ENCODE measurements around the gene VTI1B. TPM values are rescaled to one million over a fixed set of nuclear protein-coding genes. Genes with fewer than 3 reads are reported as not detected.

VTI1B gene
- total RNA-seq, 1 donor, result 21.3 TPM

GRCh38 chr14:67680121-67680602, 5.7 kb upstream of the VTI1B start:
- peak in 1 of 3 donors; percentile 23 for DNase-seq (ENCODE audit: low read depth in 2 of 3, low spot score in 2 of 3)

DNA sequence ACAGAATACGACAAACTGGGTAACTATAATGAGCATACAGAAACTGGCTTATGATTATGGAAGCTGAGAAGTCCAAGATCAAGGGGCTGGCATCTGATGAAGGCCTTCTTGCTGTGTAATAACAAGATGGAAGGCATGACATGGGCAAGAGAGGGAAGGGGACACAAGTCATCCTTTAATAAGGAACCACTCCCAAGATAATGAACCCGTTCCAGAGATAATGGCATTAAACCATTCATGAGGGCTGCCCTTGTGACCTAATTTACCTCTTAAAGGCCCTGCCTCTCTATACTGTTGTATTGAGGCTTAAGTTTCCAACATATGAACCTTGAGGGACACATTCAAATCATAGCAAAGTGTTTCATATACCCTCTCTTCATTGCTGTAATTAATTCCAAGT, 4.6 kb upstream of the VTI1B start:
- DNase-seq (ENCODE audit: low read depth in 2 of 3, low spot score in 2 of 3), result no peak

- DNase-seq (ENCODE audit: low read depth in 2 of 3, low spot score in 2 of 3), result no peak
These were observed 769 bp upstream of the VTI1B start for GRCh38 chr14:67675219-67675582.

DNA sequence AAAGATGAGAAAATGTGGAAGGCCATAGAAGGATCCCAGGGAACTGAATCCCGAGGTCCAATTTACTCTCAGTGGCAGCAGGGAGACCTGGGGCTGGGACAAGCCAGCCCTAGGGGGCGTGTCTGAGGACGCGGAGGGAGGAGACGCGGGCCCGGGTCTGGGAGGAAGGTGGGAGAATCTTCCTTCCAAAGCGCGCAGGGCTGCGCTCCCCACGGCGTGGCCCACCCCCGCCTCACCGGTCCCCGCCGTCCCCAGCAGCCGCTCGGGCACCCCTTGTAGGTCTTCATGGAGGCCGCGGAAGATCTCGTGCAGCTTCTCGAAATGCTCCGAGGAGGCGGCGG, 323 bp downstream of the VTI1B start:
- DNase-seq (ENCODE audit: low read depth in 2 of 3, low spot score in 2 of 3), result peak in 2 of 3 donors; percentile 42 to 43

DNA sequence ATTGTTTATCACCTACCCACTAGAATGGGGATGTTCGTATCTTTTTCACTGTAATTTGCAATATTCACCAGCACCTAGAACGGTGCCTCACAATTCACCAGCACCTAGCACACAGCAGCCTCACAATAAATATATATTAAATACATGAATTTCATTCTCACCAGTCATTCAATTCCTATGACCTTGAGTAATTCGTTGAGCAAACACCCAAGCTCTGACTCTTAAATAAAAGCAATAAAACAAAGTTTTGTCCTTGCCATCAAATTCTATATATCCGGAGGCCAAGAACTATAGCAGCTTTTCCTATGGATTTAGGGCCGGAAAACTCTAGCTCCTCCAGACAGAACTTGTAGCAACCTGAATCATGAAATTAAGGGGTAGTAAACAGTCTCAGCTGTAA, 981 bp downstream of the VTI1B start:
- no peak for DNase-seq (ENCODE audit: low read depth in 2 of 3, low spot score in 2 of 3)

GRCh38 chr14:67668559-67668958, 5.9 kb downstream of the VTI1B start:
- DNase-seq (ENCODE audit: low read depth in 2 of 3, low spot score in 2 of 3), result no peak

GRCh38 chr14:67666750-67667449, 7.5 kb downstream of the VTI1B start:
- peak; percentile 33 to 83 (median 69) for DNase-seq (ENCODE audit: low read depth in 2 of 3, low spot score in 2 of 3)

- DNase-seq (ENCODE audit: low read depth in 2 of 3, low spot score in 2 of 3), result no peak
These were observed 8.6 kb downstream of the VTI1B start for GRCh38 chr14:67665868-67666267.

- no peak for DNase-seq (ENCODE audit: low read depth in 2 of 3, low spot score in 2 of 3)
These were observed 10.8 kb downstream of the VTI1B start for GRCh38 chr14:67663633-67664032.

DNA sequence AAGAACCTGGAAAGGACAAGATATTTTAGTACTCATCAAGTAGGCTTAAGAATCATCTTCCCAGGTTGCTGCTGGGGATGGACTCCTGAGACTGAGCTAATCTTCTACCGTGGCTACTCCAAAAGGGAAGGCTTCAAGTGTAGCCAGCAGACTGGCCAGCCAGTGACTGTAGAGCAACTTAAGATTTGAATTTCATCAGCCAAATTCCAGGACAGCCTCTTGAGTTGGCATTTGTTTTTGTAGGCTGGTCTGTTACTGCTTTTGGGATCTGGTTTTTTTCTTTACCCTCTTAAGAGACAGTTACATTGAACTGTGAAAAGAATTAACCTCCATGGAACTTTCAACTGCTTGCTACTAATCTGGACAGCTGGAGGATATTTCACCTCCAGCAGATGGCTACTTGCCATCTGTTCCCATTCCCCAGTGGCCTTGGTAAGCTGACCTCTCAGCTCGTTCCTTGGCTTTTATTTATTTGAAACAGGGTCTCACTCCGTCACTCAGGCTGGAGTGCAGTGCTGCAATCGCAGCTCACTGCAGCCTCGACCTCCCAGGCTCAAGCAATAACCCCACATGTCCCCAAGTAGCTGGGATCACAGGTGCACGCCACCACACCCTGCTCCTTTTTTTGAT, 20.7 kb downstream of the VTI1B start:
- no peak for DNase-seq (ENCODE audit: low read depth in 2 of 3, low spot score in 2 of 3)

- DNase-seq (ENCODE audit: low read depth in 2 of 3, low spot score in 2 of 3), result no peak
These were observed 22.2 kb downstream of the VTI1B start for GRCh38 chr14:67652189-67652588.

- no peak for DNase-seq (ENCODE audit: low read depth in 2 of 3, low spot score in 2 of 3)
These were observed 23.7 kb downstream of the VTI1B start for GRCh38 chr14:67650694-67651093.

- DNase-seq (ENCODE audit: low read depth in 2 of 3, low spot score in 2 of 3), result no peak
These were observed 24.3 kb downstream of the VTI1B start for GRCh38 chr14:67650151-67650550.

DNA sequence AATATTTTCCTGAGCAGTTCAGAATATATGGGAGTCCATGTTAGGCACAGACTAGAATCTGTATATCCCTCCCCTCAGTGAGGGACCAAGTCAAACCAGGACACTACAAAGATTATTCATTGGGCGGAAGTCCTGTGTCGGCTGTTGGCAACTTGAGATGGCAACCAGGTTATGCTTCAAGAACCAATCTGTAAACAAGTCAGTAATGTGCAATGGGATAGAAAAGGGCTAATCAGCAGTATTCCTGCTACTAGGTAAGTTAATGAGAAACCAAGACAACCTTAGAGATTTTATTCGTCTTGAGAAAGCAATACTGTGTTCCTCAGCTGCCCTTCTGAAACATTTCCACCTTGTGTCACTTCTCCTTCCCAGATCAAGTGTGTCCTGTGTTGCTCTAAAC, 28.3 kb downstream of the VTI1B start:
- DNase-seq (ENCODE audit: low read depth in 2 of 3, low spot score in 2 of 3), result no peak

DNA sequence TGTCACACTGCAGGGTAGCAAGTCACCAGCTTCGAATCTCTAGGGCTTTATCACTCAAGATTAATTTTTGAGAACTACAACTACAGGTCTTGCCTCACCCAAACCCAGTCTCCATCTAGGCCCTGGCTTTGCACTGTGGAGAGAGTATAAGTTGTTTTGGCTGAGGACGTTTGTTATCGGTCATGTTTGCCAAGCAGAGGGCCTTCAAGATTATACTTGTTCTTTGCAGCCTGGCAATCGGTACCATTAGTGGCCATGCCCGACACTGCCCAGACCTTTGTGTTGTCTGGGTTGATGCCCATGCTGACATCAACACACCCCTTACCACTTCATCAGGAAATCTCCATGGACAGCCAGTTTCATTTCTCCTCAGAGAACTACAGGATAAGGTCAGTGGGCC, 29.0 kb downstream of the VTI1B start:
- no peak for DNase-seq (ENCODE audit: low read depth in 2 of 3, low spot score in 2 of 3)

- DNase-seq (ENCODE audit: low read depth in 2 of 3, low spot score in 2 of 3), result no peak
These were observed 30.0 kb downstream of the VTI1B start for GRCh38 chr14:67644428-67644827.

DNA sequence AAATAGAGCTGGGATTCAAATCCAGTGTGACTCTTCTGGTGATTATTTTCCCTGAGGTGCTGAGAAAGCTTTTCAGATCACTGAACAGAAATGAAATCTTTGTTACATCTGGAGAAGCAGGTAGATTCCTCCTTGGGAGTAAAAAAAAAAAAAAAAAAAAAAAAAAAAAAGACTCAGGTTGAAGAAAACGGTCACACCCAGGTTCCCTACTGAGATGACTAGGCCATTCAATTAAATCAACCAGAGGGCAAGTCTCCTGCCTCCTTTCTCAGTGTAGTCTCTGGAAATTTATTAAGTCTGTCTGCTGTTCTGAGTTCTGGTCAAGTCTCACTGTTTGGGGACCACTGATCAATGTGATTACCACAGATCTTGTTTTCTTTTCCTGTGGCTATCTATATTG, 30.7 kb downstream of the VTI1B start:
- DNase-seq (ENCODE audit: low read depth in 2 of 3, low spot score in 2 of 3), result no peak

DNA sequence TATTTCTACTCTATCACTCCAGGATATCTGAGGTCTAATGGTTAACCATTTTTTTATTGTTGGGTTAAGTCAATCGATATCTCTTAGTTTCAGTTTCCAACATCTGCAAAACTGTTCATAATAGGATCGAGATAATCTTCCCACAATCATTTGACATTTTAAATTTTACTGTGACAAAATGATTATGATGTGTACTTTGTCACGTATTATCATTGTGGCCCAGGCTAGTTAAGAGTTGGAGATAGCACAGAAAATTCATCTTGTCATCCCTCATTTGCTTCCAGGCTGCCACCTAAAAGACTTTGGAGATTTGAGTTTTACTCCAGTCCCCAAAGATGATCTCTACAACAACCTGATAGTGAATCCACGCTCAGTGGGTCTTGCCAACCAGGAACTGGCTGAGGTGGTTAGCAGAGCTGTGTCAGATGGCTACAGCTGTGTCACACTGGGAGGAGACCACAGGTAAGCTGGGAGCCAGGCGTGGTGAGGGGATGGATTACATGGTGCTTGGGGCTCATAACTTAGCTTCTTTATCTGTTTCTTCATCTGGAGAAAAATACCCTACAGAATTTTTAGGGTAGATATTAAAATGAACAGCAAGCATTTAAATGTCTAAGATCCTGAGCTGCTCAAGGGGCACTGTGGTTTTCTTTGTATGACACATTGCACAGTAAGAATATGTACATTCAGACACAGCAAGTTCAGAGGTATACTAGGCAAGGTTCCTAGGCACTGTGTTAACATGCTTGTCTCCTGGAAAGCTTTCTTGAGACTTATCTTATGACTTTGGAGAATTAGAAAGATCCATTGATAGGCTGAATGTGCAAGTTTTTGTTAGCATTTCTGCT, 32.3 kb downstream of the VTI1B start:
- no peak for DNase-seq (ENCODE audit: low read depth in 2 of 3, low spot score in 2 of 3)

DNA sequence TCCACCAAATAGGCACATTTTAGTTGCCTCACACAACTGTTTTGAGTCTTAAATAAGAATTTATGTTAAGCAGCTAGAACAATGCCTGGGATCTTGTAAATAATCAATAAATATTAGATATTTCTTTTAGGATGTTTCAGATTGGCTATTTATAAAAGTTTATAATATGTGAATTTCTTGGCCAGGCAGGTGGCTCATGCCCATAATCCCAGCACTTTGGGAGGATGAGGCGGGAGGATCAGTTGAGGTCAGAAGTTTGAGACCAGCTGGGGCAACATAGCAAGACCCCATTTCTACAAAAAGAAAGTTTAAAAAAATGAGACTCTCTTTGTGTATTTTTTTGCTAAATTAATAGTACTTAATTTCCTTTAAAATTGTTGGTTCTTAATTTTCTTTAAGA, 33.0 kb downstream of the VTI1B start:
- no peak for DNase-seq (ENCODE audit: low read depth in 2 of 3, low spot score in 2 of 3)

- no peak for DNase-seq (ENCODE audit: low read depth in 2 of 3, low spot score in 2 of 3)
These were observed 35.8 kb downstream of the VTI1B start for GRCh38 chr14:67638642-67639041.

DNA sequence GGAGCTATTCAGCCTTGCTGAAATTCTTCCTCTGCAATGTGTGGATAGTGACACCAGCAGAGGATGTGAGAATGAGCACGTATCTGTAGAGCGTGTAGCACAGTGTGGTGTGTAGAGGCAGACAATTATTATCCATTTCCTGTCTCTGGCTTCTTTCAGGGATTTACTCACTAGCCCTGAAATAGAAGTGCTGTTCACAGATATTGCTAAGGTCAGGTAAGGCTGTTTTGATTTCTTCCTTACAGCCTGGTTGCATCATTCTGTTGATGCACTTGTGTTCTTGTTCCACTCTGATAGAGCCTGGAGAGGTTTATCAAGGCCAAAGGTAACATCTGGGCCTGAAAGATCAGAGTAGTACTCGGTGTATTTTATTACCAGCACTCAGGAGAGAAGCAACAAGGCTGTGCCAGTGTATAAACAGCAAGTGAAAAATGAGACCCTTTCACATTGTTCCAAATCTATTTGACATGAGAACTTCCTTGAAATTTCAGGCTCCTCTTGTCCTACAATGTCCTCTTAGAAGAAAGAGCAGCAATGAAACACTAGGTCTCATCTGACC, 38.0 kb downstream of the VTI1B start:
- no peak for DNase-seq (ENCODE audit: low read depth in 2 of 3, low spot score in 2 of 3)
